Measurements from ENCODE around the gene CARD16. TPM values are rescaled to one million over a fixed set of nuclear protein-coding genes. Genes with fewer than 3 reads are reported as not detected.

CARD16 gene
- total and polyA plus RNA-seq, 2 donors (not counting 1 experiment from before 2014, with no cell fraction given): 25.0 to 30.1 TPM

DNA sequence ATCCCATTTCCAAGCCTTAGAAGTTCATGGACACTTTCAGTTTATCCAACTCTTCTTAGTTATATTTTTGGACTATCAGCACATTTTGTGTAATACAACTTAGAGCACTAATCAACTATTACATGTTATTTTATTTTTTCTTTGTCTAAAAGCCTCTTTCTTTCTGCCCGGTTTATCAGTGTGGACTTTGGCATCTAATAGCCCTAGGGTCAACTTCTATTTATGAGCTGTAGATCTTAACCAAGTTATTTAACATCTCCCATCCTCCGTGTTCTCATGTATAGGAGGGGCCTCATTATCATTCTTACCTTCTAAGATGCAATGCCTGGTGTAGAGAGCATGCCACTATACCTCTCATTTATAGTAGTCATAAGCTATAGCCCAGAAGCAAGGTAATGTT lies 4.4 kb downstream of the CARD16 start:
- TF ChIP-seq CTCF (IDR thresholded peaks at IDR 0.05) (no peak), EZH2 (IDR thresholded peaks at IDR 0.05; ENCODE audit: borderline replicate concordance, insufficient read depth, low read depth, low read length, poor library complexity, severe bottlenecking) (no peak)
- H3K27me3 ChIP-seq (replicated peaks in 1 of 4; ENCODE audit: control extremely low read depth in 1 of 4, control insufficient read depth in 3 of 4, insufficient read depth in 4 of 4, low read length in 3 of 4): no peaks in the 10 kb centered on the region
- ChIA-PET CTCF (no interaction called here), POLR2A (no interaction called here)
- WGBS (ENCODE audit: insufficient coverage): no CpG with 5 or more reads among the region's 2 CpGs
- no peak overlapping the region for H3K4me3 ChIP-seq (ENCODE audit: control extremely low read depth in 1 of 5, extremely low read depth in 1 of 5, insufficient read depth in 1 of 5, low read depth in 2 of 5, low read length in 4 of 5)
- Mint-ChIP-seq H3K27ac (no peak overlapping the region), H3K4me3 (no peak overlapping the region), H3K4me1 (peaks cover 44% of the 10 kb centered on the region), H3K9me3 (ENCODE audit: insufficient read depth) (peaks cover 3% of the 10 kb centered on the region), H3K27me3 (no peaks in the 10 kb centered on the region)
- H2AFZ ChIP-seq (ENCODE audit: insufficient read depth, low read depth, low read length, poor library complexity, severe bottlenecking): no peak overlapping the region
- intact Hi-C loops (cut with micrococcal nuclease): loop anchor here (10.0 kb wide), 1 partner anchor 246 kb away; no protein-coding TSS in a partner anchor
- peaks cover 0 to 24% of the 10 kb centered on the region in 2 experiments for H3K36me3 ChIP-seq (replicated peaks in 1 of 2; ENCODE audit: control extremely low read depth in 1 of 2, control insufficient read depth in 1 of 2, extremely low read depth in 1 of 2, insufficient read depth in 2 of 2, low read length in 1 of 2)
- H3K4me1 ChIP-seq (ENCODE audit: control insufficient read depth in 2 of 2, insufficient read depth in 2 of 2, low read length in 2 of 2): peaks cover 28 to 34% of the 10 kb centered on the region in 2 donors
- H3K9ac ChIP-seq (ENCODE audit: low read length): no peak overlapping the region
- no peak for ATAC-seq (ENCODE audit: low read depth)
- peaks cover 36% of the 10 kb centered on the region for H3K79me2 ChIP-seq (ENCODE audit: control insufficient read depth, insufficient read depth, low read length)
- no peak overlapping the region for H3K27ac ChIP-seq (ENCODE audit: low read length in 2 of 2)
- H4K20me1 ChIP-seq (ENCODE audit: control insufficient read depth, insufficient read depth, low read length, poor library complexity, severe bottlenecking): no peaks in the 10 kb centered on the region
- H3K4me2 ChIP-seq (replicated peaks; ENCODE audit: low read depth, low read length, poor library complexity, severe bottlenecking): no peak overlapping the region
- H3K9me3 ChIP-seq (ENCODE audit: control extremely low read depth in 1 of 3, control insufficient read depth in 2 of 3, insufficient read depth in 1 of 3, low read length in 2 of 3): peaks cover 0 to 7% (median 2%) of the 10 kb centered on the region in 3 donors
- no peak for DNase-seq

DNA sequence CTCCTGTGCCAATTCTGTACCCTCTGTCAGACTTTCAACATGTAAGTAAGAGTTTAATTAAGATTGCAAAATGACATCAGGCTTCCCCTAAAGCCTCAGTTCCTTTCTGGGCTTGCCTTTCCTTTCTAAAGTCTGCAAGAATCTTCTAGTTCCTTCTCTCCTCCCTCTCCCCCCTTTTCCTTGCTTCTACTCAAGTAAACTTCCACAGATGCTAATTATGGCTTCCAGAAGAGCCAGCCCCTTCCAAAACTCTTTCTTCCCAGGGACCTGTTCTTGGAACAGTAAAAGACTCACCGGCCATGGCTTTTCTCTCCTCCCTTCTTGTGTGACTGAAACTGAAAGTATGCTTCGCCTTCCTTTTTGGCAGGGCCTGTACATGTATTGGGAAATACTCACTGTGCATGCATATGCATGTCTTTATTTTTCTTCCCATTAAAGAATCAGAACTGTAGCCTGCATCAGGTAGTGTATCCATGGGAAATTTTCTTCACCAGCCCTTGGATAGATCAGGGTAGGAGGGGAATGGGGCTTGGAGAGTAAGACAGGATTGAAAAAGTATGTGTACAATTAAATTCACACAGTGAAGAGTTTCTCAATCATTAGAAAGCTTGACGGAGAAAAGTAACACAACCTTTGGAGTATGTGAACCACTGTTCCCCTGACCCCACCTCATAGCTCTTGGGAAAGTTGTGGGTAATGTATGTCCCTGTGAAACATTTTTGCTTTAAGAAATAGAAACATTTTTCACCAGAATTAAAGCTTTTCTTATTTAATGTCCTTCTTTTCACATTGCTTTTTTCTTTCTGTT lies 10.1 kb downstream of the CARD16 start, which contains the start of gene CASP1:
CASP1 (minus strand) TSS at position 332 of the 808 bp plus-strand sequence; CDS start at position 301, 31 bp downstream.
- peak within 1 kb of the TSS; percentile 87 for H3K4me3 Mint-ChIP-seq
- H3K4me1 ChIP-seq (ENCODE audit: control insufficient read depth in 2 of 2, insufficient read depth in 2 of 2, low read length in 2 of 2): peaks cover 25 to 28% of the 10 kb centered on the region in 2 donors
- peak within 1 kb of the TSS; percentile 39 to 79 (median 70) for H3K4me3 ChIP-seq (ENCODE audit: control extremely low read depth in 1 of 5, extremely low read depth in 1 of 5, insufficient read depth in 1 of 5, low read depth in 2 of 5, low read length in 4 of 5)
- peak; percentile 82 for ATAC-seq (ENCODE audit: low read depth)
- H3K4me2 ChIP-seq (replicated peaks; ENCODE audit: low read depth, low read length, poor library complexity, severe bottlenecking): peak within 1 kb of the TSS; percentile 71
- intact Hi-C loops (cut with micrococcal nuclease): loop anchor here (5.0 to 10.0 kb wide), 3 partner anchors 68 to 1042 kb away; partner anchors contain the start of genes AASDHPPT, CASP4 and KBTBD3
- H2AFZ ChIP-seq (ENCODE audit: insufficient read depth, low read depth, low read length, poor library complexity, severe bottlenecking): peak within 1 kb of the TSS; percentile 89
- H3K9me3 ChIP-seq (ENCODE audit: control extremely low read depth in 1 of 3, control insufficient read depth in 2 of 3, insufficient read depth in 1 of 3, low read length in 2 of 3): peaks cover 0 to 7% (median 2%) of the 10 kb centered on the region in 3 donors
- POLR2A ChIA-PET: no interaction called here
- H3K4me1 Mint-ChIP-seq: peaks cover 40% of the 10 kb centered on the region
- no peaks in the 10 kb centered on the region for H3K27me3 ChIP-seq (replicated peaks in 1 of 4; ENCODE audit: control extremely low read depth in 1 of 4, control insufficient read depth in 3 of 4, insufficient read depth in 4 of 4, low read length in 3 of 4)
- TF ChIP-seq EZH2 (IDR thresholded peaks at IDR 0.05; ENCODE audit: borderline replicate concordance, insufficient read depth, low read depth, low read length, poor library complexity, severe bottlenecking) (no peak), CTCF (IDR thresholded peaks at IDR 0.05) (no peak)
- CTCF ChIA-PET: no interaction called here
- H3K27ac ChIP-seq (ENCODE audit: low read length in 2 of 2): peak within 1 kb of the TSS; percentile 55 to 74
- H3K9me3 Mint-ChIP-seq (ENCODE audit: insufficient read depth): peaks cover 3% of the 10 kb centered on the region
- H3K79me2 ChIP-seq (ENCODE audit: control insufficient read depth, insufficient read depth, low read length): peaks cover 28% of the 10 kb centered on the region
- H3K27me3 Mint-ChIP-seq: no peaks in the 10 kb centered on the region
- 0% methylated on average over 2 of the region's 3 CpGs for WGBS (ENCODE audit: insufficient coverage)
- H4K20me1 ChIP-seq (ENCODE audit: control insufficient read depth, insufficient read depth, low read length, poor library complexity, severe bottlenecking): no peaks in the 10 kb centered on the region
- H3K27ac Mint-ChIP-seq: peak within 1 kb of the TSS; percentile 87
- DNase-seq: peak; percentile 58
- peak within 1 kb of the TSS; percentile 77 for H3K9ac ChIP-seq (ENCODE audit: low read length)
- peaks cover 4 to 21% of the 10 kb centered on the region in 2 experiments for H3K36me3 ChIP-seq (replicated peaks in 1 of 2; ENCODE audit: control extremely low read depth in 1 of 2, control insufficient read depth in 1 of 2, extremely low read depth in 1 of 2, insufficient read depth in 2 of 2, low read length in 1 of 2)

All from B cell (primary cell).